ENCODE measurements around the gene CBFA2T2.
A peak's percentile ranks its signal among the peaks of the same experiment; 100 is the strongest.
"Not testable (repeated sequence)": the region's sequence is repeated elsewhere in the genome, so short reads cannot be mapped to it uniquely, and the experiment has no call there.

Gene CBFA2T2

DNA sequence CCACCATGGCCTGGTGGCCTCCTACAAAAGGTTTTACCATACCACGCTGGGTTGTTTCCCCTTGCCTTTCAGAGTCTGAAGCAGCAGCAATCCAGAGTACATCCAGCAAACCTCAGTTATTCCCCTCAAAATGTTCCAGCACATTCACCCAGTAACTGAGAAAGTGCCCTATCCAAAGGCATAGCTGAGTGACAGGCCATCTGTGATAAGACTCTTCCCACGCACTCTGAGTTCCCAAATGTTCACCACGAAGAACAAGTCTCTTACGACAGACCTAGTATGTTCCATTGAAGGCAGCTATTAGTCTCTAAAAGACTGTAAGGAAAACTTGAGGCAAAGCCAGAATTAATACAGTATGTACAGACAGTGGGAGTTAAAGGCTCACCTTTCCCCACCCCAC is 140.6 kb downstream of the CBFA2T2 start:
- TF ChIP-seq, protein P1, sequence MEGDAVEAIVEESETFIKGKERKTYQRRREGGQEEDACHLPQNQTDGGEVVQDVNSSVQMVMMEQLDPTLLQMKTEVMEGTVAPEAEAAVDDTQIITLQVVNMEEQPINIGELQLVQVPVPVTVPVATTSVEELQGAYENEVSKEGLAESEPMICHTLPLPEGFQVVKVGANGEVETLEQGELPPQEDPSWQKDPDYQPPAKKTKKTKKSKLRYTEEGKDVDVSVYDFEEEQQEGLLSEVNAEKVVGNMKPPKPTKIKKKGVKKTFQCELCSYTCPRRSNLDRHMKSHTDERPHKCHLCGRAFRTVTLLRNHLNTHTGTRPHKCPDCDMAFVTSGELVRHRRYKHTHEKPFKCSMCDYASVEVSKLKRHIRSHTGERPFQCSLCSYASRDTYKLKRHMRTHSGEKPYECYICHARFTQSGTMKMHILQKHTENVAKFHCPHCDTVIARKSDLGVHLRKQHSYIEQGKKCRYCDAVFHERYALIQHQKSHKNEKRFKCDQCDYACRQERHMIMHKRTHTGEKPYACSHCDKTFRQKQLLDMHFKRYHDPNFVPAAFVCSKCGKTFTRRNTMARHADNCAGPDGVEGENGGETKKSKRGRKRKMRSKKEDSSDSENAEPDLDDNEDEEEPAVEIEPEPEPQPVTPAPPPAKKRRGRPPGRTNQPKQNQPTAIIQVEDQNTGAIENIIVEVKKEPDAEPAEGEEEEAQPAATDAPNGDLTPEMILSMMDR (IDR thresholded peaks at IDR 0.05; ENCODE audit: unreplicated experiment in 3 of 3): no peak
- no peaks in the 10 kb centered on the region for H3K27me3 Mint-ChIP-seq (ENCODE audit: low read depth)
- H3K4me3 Mint-ChIP-seq: no peak overlapping the region
- peaks cover 71% of the 10 kb centered on the region for H3K36me3 Mint-ChIP-seq (ENCODE audit: low read depth)
- no peaks in the 10 kb centered on the region for H3K4me1 Mint-ChIP-seq
- no peak overlapping the region for H3K27ac Mint-ChIP-seq
- no peaks in the 10 kb centered on the region for H3K9me3 Mint-ChIP-seq

DNA sequence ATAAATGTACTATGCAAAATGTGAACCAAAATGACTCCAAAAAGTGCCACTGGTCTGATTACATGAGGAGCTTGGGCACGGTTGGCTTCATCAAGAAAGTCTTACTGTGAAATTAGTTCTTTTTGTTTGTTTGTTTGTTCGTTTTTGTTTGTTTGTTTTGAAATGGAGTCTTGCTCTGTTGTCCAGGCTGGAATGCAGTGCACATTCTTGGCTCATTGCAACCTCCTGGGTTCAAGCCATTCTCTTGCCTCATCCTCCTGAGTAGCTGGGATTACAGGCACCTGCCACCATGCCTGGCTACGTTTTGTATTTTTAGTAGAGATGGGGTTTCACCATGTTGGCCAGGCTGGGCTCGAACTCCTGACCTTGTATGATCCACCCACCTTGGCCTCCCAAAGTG is 142.0 kb downstream of the CBFA2T2 start:
- H3K27me3 Mint-ChIP-seq (ENCODE audit: low read depth); H3K9me3 Mint-ChIP-seq; H3K27ac Mint-ChIP-seq; H3K4me1 Mint-ChIP-seq; H3K4me3 Mint-ChIP-seq: not testable (repeated sequence)
- peaks cover 61% of the 10 kb centered on the region for H3K36me3 Mint-ChIP-seq (ENCODE audit: low read depth)

- Mint-ChIP-seq H3K4me3 (no peak overlapping the region), H3K9me3 (no peaks in the 10 kb centered on the region), H3K27me3 (ENCODE audit: low read depth) (no peaks in the 10 kb centered on the region), H3K36me3 (ENCODE audit: low read depth) (peaks cover 58% of the 10 kb centered on the region), H3K4me1 (no peaks in the 10 kb centered on the region), H3K27ac (peak overlapping the region in 1 of 3 experiments; percentile 66)
- TF ChIP-seq, protein P1 (IDR thresholded peaks at IDR 0.05; ENCODE audit: unreplicated experiment in 3 of 3): no peak
These were observed 145.4 kb downstream of the CBFA2T2 start for GRCh38 chr20:33635341-33635740.

DNA sequence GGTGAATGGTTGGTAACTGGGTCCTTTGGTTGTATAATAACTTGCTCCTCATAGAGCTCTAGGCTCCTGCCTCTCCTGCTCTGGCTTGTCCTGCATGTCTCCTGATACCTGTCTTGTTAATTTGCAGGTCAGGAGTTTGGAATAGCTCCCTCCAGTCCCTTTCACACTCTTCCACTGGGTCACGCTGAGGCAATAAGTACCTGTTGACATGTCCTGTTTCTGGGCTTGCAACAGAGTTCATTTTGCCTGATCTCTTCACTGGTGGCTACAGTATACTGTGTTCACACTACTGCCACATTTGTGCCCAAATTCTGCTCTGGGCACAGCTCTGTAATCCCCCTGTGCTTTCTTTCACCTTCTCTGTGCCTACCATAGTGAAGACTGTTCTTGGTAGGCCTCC is 146.9 kb downstream of the CBFA2T2 start:
- H3K36me3 Mint-ChIP-seq (ENCODE audit: low read depth): peaks cover 57% of the 10 kb centered on the region
- TF ChIP-seq, protein P1 (IDR thresholded peaks at IDR 0.05; ENCODE audit: unreplicated experiment in 3 of 3): no peak
- H3K27ac Mint-ChIP-seq: no peak overlapping the region
- H3K9me3 Mint-ChIP-seq: no peaks in the 10 kb centered on the region
- no peaks in the 10 kb centered on the region for H3K27me3 Mint-ChIP-seq (ENCODE audit: low read depth)
- no peaks in the 10 kb centered on the region for H3K4me1 Mint-ChIP-seq
- H3K4me3 Mint-ChIP-seq: no peak overlapping the region

DNA sequence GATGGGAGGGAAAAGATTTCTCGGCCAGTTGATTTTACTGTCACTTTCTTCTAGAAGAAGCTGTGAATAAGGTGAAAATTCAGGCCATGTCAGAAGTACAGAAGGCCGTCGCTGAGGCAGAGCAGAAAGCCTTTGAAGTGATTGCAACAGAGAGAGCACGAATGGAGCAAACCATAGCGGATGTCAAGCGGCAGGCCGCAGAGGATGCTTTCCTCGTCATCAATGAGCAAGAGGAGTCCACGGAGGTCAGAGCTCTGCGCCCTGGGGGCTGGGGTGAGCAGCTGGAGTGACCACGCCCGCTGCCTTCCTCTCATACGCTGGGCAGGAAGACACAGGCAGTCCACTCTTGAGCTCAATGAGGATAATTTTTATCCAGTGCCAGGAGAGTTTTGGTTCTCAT is 150.4 kb downstream of the CBFA2T2 start:
- Mint-ChIP-seq H3K9me3 (no peaks in the 10 kb centered on the region), H3K27ac (no peak overlapping the region), H3K27me3 (ENCODE audit: low read depth) (no peaks in the 10 kb centered on the region), H3K4me3 (no peak overlapping the region), H3K36me3 (ENCODE audit: low read depth) (peaks cover 67% of the 10 kb centered on the region), H3K4me1 (no peaks in the 10 kb centered on the region)
- TF ChIP-seq, protein P1 (IDR thresholded peaks at IDR 0.05; ENCODE audit: unreplicated experiment in 3 of 3): no peak

GRCh38 chr20:33644313-33645071 is 154.6 kb downstream of the CBFA2T2 start:
- Mint-ChIP-seq H3K27me3 (ENCODE audit: low read depth) (no peaks in the 10 kb centered on the region), H3K27ac (no peak overlapping the region), H3K36me3 (ENCODE audit: low read depth) (peaks cover 50% of the 10 kb centered on the region), H3K4me1 (peaks cover 14% of the 10 kb centered on the region), H3K4me3 (no peak overlapping the region), H3K9me3 (no peaks in the 10 kb centered on the region)
- TF ChIP-seq, protein P1 (IDR thresholded peaks at IDR 0.05; ENCODE audit: unreplicated experiment in 3 of 3): no peak
